ENCODE results near the gene IGSF23.

IGSF23 gene

DNA sequence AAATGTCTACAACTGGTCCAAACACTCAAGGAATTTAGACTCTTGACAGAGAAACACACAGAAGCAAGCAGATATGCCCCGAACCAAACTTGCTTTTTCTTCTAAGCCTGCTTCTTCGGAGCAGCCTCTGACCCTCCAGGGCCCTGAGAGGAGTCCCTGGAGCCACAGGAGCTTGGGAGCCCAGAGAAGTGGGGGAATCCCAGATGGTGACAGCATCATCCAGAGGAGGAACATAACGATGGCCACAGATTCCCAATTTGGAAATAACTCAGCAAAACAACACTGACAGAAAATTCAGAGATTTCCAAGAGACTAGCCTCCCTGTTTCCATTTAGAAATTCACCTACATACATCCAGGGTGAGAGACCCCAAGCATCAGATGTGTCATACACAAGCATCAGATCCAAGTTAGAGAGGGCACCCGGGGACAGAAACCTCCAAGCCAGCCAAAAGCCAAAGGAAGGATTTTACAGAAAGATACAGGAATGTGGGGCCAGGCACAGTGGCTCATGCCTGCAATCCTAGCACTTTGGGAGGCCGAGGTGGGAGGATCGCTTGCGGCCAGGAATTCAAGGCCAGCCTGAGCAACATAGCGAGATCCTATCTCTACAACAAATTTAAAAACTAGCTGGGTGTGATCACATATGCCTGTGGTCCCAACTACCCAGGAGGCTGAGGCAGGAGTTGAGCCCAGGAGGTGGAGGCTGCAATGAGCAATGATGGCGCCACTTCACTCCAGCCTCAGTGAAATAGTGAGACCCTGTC is 28.3 kb downstream of the IGSF23 start:
- DNase-seq (ENCODE audit: low read depth) = no peak

DNA sequence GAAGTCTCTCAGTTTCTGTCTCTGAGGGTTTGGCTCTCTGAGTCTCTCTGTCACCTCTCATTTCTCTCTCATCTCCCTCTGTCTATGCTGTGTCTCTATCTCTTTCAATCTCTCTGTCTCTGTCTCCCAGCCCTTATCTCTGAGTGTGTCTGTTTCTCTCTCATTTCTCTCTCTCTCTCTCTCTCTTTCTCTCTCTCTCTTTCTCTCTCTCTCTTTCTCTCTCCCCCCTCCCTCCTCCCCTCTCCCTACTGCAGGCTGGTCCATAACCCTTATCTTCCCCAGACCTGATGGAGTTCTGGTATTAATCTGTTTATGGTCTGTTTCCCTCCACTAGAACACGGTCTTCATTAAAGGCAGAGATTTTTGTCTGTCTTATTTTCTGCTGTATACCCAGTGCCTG is 29.0 kb downstream of the IGSF23 start:
- no peak for DNase-seq (ENCODE audit: low read depth)

DNA sequence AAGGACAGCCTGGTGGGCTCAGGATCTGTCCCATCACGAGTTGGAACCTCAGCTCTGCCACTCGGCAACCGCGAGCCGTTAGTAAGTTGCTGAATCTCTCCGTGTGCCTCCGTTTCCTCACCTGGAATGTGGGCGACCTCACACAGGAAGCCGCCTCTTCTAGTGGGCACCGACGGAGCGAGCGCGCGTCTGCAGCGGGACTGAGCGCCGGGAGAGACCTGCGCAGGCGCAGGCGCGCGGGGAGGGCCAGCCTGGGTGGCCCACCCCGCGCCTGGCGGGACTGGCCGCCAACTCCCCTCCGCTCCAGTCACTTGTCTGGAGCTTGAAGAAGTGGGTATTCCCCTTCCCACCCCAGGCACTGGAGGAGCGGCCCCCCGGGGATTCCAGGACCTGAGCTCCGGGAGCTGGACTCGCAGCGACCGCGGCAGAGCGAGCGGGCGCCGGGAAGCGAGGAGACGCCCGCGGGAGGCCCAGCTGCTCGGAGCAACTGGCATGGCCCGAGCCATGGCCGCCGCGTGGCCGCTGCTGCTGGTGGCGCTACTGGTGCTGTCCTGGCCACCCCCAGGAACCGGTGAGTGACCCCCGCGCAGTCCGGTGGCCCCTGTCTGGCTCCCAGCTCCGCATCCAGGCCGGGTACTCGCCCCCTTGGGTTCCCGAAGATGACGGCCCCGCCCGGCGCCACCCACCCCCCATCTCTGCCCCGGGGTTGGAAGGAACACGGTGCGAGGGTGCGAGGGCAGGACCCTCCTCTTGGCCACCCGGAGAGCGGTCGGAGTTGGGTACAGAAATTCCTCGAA is 30.4 kb downstream of the IGSF23 start, which contains the start of gene PVR:
TSS of gene PVR (plus strand) at position 306 of the 797 bp plus-strand sequence. CDS start at position 493, 187 bp downstream.
- no peak for DNase-seq (ENCODE audit: low read depth)

DNA sequence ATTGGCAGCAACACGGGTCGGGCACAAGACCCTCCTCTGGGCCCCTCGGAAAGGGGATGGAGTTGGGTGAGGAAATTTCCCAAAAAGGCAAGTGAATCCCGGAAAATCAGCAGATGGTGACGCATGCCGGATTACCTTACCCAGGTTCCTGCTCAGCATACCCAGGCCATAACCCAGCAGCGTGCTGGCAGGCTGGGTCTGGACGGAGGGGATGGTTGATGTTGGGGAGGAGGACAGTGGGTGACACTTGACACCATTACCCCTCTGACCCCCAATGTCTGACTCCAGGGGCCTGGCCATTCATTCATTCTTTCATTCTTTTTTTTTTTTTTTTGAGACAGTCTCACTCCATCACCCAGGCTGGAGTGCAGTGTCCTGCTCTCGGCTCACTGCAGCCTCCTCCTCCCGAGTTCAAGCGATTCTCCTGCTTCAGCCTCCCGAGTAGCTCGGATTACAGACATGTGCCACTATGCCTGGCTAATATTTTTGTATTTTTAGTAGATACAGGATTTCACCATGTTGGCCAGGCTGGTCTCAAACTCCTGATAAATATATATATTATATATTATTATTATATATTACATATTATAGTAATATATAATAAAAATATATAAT is 31.1 kb downstream of the IGSF23 start:
- no peak for DNase-seq (ENCODE audit: low read depth)

DNA sequence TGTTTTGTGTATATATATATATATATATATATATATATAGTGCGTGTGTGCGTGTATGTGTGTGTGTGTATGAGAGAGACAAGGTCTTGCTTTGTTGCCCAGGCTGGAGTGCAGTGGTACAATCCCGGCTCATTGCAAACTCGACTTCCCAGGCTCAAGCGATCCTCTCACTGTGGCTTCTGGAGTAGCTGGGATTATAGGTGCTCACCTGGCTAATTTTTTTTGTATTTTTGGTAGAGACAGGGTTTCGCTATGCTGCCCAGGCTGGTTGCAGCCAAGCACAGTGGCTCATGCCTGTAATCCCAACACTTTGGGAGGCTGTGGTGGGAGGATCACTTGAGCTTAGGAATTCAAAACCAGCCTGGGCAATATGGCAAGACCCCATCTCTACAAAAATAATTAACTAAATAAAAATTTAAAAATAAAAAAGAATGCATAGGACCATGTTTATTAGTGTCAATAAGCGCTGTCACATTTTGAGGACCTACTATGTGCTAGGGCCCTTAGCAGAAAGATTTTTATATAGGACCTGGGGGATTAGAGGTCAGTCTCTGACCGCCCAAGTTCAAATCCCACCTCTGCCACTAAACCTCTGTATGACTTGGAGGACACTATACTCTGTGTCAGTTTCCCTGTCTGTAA is 32.2 kb downstream of the IGSF23 start:
- DNase-seq (ENCODE audit: low read depth) = no peak

DNA sequence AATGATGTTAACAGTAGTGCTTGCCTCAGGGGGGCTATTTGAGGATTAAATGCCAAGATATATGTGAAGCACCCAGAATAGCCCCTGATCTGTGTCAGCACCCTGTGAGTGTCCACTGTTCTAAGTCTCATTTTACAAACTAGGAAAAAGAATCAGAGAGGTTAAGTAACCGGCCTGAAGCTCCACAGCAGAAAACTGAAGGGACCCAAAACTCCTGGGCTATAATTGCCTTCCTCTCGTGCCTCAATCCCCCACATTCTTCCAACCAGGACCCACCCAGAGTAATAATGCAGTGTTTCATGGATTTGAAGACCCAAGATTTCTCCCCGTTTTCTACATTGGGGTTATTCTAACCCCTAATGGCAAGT is 32.7 kb downstream of the IGSF23 start:
- DNase-seq (ENCODE audit: low read depth) = no peak

DNA sequence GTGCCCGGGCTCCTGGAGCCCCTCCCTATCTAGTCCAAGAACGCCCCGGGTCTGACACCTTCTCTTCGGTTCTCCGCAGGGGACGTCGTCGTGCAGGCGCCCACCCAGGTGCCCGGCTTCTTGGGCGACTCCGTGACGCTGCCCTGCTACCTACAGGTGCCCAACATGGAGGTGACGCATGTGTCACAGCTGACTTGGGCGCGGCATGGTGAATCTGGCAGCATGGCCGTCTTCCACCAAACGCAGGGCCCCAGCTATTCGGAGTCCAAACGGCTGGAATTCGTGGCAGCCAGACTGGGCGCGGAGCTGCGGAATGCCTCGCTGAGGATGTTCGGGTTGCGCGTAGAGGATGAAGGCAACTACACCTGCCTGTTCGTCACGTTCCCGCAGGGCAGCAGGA is 33.8 kb downstream of the IGSF23 start:
- DNase-seq (ENCODE audit: low read depth) = no peak

DNA sequence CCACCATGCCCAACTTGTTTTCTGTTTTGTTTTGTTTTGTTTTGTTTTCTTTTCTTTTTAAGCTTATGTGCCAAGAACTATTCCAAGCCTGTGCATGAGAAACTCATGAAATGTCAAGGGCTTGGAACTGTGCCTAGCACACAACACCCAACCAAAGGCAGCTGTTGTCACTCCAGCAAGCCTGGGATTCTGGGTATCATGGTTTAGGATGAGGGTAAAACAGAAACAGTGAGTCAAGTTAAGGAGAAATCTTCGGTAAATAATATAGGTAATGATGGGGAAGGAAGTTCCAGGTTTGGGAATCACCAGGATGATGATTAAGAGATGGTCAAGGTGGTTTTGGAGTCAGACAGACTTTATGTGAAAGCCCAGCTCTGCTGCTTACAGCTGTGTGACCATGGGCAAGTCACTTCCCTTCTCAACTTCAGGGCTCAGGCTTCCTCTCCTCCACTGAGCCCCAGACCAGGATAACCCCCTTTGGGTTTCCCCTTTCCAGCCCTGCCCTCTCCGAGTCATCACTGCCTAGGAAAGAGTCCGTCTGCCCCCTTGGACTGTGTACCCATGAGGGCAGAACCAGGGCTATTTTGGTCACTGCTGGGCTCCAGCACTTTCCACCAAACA is 35.4 kb downstream of the IGSF23 start:
- no peak for DNase-seq (ENCODE audit: low read depth)

DNA sequence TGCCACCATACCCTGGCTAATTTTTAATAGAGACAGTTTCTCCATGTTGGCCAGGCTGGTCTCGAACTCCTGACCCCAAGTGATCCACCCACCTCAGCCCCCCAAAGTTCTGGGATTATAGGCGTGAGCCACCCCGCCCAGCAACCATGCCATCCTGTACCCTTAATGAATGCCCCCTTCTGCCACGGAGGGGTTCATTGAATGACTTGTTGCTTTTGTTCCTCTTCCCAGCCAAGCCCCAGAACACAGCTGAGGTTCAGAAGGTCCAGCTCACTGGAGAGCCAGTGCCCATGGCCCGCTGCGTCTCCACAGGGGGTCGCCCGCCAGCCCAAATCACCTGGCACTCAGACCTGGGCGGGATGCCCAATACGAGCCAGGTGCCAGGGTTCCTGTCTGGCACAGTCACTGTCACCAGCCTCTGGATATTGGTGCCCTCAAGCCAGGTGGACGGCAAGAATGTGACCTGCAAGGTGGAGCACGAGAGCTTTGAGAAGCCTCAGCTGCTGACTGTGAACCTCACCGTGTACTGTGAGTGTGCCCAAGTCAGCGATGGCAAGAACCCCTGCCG is 36.3 kb downstream of the IGSF23 start:
- no peak for DNase-seq (ENCODE audit: low read depth)

DNA sequence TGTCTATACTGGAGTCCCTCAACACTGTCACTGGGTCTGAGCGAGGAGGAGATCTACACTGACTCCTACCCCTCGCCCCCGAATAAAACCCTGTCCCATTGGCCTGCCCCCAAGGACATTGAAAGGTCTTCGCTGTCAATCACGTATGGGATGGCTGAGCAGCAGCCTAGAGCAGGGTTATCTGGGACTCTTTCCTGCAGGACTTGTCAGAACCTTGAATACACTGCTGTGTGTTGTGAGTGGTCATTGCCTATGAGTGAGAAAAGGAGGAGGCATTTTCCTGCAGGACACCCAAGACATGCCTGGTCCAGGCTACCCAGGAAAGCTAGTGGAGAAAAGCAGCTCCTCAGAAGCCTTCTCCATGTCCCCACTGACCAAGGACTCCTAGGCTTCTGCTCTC is 40.0 kb downstream of the IGSF23 start:
- no peak for DNase-seq (ENCODE audit: low read depth)

DNA sequence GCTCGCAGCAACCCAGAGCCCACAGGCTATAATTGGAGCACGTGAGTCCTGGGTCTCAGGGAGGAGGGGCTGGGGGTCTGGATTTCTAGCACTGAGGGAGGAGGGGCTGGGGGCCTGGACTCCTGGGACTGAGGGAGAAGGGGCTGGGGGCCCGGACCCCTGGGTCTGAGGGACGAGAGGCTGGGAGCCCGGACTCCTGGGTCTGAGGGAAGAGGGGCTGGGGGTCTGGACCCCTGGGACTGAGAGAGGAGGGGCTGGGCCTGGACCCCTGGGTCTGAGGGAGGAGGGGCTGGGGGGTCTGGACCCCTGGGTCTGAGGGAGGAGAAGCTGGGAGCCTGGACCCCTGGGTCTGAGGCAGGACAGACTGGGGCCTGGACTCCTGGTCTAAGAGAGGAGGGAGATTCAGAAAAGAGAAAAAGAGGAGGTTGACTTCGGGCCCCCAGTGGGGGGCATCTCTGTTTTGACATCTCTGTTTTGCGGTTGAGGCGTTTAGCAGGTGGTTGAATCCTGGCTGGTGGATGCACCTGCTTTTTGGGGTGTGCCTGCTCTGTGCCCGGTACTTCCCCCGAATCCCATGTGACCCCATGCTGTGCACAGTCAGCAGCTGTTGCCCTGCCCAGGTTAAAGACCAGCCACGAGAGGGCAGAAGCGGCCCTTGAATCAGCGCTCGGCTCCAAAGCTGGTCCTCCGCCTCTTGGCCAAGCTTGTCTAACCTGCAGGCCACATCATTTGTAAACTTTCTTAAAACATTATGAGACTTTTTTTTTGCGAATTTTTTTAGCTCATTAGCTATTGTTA is 40.8 kb downstream of the IGSF23 start:
- no peak for DNase-seq (ENCODE audit: low read depth)

DNA sequence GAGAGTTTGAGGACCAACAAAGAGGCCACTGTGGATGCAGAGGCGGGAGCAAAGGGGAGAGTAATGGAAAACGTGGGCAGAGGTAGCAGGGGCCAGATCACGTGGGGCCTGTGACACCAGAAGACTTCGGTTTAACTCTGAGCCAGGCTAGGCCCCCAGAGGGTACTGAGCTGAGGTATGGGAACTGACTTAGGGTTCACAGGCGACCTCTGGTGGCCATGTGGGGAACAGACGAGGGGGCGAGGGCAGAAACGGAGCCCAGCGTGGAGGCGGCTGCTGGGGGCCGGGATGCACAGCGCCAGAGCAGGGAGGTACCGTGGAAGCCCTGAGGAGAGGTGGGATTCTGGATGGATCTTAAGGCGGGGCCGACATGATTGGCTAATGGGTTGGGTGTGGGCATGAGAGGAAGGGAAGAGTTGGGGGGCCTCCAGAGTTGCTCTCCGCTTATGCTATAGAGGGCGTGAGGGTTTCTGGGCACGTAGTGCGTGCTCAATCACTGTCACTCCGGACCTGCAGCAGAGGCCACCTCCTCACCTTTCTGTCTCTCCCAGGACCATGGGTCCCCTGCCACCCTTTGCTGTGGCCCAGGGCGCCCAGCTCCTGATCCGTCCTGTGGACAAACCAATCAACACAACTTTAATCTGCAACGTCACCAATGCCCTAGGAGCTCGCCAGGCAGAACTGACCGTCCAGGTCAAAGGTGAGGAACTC is 44.0 kb downstream of the IGSF23 start:
- DNase-seq (ENCODE audit: low read depth) = no peak

DNA sequence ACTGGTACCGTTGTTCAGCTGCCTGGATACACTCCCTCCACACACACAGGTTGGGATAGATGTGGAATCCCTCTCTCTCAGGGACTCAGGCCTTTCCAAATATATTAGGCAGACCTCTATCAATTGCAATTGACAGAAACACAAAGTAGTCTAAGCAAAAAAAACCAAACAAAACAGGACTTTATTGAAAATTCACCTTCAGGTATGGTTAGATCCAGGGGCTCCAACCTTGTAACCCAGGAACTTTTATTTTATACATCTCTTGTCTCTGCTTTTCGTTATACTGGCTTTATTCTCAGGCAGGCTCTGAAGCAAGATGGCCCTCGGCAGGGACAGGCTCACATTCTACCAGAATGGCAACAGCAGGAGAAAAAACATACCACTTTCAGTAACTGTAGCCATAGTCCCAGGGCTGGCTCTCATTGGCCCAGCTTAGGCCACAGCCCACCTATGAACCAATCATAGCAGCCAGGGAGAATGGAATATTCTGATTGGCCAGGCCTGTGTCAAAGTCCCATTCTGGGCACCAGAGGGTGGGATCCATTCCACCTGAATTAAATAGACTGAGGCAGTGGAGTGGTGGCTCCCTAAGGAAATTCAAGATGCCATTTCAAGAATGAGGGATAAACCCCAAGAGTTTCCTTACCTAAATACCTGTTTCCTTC is 44.8 kb downstream of the IGSF23 start:
- DNase-seq (ENCODE audit: low read depth) = no peak

DNA sequence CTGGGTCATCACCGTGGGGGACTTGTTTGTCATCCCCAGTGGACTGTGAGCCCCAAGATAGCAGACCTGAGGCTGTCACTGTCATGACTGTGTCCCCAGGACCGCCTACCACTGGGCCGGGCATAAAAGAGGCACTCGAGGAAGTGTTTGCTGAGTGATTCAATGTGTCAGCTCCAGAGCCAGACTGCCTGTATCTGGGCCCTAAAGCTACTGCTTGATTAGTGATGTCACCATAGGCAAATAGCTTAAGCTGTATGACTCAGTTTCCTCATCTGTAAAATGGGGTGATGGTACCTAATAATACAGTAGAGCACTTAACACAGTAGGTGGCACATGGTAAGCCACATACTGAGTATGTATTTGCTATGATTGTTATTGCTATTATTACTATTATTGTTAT is 46.7 kb downstream of the IGSF23 start:
- no peak for DNase-seq (ENCODE audit: low read depth)

DNA sequence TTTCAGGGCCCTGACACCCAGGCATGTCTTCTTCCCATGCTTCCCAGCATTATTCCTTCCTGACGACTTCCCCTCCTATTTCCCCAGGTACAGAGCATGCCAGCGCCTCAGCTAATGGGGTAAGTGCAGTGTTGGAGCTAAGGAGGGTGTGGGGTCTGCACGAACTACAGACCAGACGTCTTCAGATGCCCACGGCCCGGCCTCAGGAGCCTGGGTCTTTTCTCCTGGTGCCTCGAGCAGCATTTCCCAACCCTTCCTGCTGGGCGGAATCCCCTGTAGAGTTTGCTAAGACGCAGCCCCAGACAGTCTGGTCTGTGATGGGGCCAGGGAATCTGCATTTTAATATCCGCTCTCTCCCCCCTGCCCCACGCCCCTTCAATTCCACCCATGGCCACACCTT is 47.8 kb downstream of the IGSF23 start:
- no peak for DNase-seq (ENCODE audit: low read depth)

DNA sequence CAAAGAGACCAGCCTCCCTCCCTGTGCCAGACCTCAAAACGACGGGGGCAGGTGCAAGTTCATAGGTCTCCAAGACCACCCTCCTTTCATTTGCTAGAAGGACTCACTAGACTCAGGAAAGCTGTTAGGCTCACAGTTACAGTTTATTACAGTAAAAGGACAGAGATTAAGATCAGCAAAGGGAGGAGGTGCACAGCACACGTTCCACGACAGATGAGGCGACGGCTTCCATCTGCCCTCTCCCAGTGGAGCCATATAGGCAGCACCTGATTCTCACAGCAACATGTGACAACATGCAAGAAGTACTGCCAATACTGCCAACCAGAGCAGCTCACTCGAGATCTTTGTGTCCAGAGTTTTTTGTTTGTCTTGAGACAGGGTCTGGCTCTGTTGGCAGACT is 48.5 kb downstream of the IGSF23 start:
- DNase-seq (ENCODE audit: low read depth) = no peak

DNA sequence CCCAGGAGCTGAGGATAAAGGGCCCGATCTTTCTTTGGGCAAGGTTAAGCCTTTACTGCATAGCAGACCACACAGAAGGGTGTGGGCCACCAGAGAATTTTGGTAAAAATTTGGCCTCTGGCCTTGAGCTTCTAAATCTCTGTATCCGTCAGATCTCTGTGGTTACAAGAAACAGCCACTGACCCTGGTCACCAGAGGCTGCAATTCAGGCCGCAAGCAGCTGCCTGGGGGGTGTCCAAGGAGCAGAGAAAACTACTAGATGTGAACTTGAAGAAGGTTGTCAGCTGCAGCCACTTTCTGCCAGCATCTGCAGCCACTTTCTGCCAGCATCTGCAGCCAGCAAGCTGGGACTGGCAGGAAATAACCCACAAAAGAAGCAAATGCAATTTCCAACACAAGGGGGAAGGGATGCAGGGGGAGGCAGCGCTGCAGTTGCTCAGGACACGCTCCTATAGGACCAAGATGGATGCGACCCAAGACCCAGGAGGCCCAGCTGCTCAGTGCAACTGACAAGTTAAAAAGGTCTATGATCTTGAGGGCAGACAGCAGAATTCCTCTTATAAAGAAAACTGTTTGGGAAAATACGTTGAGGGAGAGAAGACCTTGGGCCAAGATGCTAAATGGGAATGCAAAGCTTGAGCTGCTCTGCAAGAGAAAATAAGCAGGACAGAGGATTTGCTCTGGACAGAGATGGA is 49.5 kb downstream of the IGSF23 start:
- DNase-seq (ENCODE audit: low read depth) = no peak

DNA sequence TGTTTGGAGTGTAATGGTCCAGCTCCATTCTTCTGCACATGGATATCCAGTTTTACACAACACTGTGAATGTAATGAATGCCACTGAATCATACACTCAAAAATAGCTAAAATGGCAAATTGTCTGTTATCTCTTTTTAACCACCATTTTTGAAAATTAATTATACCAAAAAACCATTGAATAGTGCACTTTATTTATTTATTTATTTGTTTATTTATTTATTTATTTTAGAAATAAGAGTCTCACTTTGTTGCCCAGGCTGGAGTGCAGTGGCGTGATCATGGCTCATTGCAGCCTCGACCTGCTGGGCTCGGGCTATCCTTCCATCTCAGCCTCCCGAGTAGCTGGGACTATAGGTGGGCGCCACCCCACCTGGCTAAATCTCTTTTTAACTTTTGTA is 50.6 kb downstream of the IGSF23 start:
- DNase-seq (ENCODE audit: low read depth) = no peak

DNA sequence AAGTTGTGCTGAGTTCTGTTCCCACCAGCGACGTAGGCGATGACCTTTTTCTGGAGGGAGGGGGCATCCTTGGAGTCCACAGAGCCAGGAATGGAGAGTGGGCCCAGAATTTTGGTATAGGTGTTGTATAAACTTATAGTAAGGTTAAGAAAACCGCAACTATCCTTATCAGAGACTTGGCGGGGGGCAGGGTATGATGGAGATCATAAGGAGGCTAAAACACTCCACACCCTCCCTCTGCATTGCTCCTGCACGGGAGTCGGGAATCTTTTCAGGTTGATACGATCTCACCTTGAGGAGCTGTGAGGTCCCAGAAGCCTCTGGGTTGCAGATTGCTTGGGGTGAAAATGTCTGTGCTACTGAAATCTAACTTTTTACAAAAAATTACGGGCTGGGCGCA is 51.6 kb downstream of the IGSF23 start:
- no peak for DNase-seq (ENCODE audit: low read depth)

Measured in HS-5 (cell line).